ENCODE results near the gene TXNRD2. TPM values are rescaled to one million over a fixed set of nuclear protein-coding genes. Genes with fewer than 3 reads are reported as not detected.

Gene TXNRD2
- total RNA-seq, 1 donor from 2014 or later = 5.8 TPM

DNA sequence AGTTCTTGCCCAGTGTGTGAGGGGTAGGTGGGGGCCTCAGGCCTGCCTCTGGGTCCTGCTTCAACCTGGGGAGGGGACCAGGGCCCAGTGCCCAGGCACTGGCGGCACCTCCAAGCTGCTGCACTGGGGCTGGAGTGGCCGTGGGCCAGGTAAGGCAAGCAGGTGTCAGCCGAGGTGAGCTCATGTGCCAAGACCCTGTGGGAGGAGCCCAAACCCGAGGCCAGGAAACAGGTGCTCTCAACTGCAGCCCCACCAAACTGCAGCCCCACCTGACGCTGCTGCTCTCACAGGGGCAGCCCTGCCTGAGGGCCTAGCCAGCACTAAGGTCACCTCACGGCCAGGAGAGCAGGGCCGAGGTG is 68.9 kb downstream of the TXNRD2 start:
- H3K4me3 ChIP-seq (ENCODE audit: low read depth, low read length) = no peak overlapping the region
- TF ChIP-seq, protein P1, sequence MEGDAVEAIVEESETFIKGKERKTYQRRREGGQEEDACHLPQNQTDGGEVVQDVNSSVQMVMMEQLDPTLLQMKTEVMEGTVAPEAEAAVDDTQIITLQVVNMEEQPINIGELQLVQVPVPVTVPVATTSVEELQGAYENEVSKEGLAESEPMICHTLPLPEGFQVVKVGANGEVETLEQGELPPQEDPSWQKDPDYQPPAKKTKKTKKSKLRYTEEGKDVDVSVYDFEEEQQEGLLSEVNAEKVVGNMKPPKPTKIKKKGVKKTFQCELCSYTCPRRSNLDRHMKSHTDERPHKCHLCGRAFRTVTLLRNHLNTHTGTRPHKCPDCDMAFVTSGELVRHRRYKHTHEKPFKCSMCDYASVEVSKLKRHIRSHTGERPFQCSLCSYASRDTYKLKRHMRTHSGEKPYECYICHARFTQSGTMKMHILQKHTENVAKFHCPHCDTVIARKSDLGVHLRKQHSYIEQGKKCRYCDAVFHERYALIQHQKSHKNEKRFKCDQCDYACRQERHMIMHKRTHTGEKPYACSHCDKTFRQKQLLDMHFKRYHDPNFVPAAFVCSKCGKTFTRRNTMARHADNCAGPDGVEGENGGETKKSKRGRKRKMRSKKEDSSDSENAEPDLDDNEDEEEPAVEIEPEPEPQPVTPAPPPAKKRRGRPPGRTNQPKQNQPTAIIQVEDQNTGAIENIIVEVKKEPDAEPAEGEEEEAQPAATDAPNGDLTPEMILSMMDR (conservative IDR thresholded peaks at IDR 0.05; ENCODE audit: low read depth, low read length) = no peak
- DNase-seq (ENCODE audit: low read depth) = no peak

DNA sequence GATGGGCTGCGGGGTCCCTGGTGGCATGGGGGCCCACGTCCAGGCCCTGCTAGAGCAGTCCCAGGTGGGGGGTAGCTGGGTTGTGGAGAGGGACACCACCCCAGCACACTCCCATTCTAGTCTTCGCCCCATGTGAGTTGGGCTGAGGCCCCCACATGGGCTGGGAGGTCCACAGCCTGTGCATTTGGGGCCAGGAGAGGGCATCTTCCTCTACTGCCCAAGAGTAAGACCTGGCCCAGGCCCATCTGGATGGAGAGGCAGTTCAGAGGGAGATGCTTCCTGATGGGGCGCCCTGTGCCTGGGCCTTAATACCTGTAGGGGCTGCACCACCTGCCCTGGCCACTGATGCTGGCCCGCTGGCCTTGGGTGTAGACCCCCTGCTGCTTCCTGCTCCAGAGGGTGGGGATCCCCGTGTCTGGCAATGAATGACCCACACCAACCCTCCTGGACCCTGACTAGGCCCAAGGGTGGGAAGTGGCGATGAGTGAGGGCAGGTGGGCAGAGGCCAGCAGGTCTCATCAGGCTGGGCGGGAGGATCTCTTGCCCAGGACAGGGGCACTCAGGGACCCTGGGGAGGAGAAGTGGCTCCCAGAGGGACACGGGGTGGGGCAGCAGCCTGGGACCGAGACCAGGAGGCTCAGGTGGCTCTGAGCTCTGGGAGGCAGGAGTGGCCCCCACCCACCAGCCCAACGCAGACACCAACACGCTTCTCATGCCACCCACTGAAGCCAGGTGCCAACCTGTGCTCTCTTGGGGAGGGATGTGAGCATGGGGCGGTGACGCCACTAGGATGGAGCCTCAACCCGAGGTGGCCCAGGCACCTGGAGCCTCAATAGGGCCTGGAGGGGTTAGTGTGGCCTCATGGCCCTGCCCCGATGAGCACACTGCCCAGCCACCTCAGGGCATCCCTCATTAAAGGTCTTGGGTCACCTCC is 69.5 kb downstream of the TXNRD2 start:
- DNase-seq (ENCODE audit: low read depth) = no peak
- H3K4me3 ChIP-seq (ENCODE audit: low read depth, low read length) = no peak overlapping the region
- TF ChIP-seq, protein P1 (conservative IDR thresholded peaks at IDR 0.05; ENCODE audit: low read depth, low read length) = no peak

DNA sequence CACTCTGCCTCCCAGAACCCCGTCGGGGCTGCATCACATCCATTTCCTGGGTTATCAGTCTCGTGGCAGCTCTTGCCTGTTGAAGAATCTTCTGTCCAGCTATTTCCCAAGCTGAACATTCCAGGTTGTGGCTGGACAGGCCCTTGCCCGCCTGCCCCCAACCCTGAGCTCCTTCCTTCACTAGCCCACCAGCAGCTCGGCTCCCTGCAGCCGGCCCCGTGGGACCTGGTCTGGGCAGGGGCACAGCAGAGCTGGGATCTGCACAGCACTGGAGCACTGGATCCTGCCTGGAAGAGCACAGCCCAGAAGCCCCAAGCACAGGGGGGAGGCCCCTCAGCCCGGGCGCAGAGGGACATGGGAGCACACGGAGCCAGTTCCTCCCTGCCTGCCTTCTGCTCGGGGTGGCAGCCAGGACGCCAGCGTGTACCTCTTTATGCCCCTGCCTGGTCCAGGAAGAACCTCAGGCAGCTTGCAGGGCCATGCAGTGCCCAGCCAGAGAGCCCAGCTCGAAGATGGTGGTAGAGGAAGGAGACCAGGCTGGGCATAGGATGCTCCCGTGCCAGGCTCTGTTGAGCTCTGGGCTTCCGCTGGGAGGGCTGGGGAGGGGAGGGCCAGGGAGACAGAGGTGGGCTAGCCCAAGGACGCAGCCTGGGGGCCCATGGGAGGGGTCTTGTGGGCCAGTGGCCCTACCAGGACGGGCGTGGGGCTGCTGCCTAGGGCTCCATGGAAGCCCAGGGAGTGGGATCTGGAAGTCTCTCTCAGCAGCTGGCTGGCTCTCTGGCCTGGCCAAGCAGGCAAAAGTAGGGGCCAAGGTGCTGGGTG is 70.4 kb downstream of the TXNRD2 start:
- H3K4me3 ChIP-seq (ENCODE audit: low read depth, low read length) = no peak overlapping the region
- TF ChIP-seq, protein P1 (conservative IDR thresholded peaks at IDR 0.05; ENCODE audit: low read depth, low read length) = no peak
- no peak for DNase-seq (ENCODE audit: low read depth)

DNA sequence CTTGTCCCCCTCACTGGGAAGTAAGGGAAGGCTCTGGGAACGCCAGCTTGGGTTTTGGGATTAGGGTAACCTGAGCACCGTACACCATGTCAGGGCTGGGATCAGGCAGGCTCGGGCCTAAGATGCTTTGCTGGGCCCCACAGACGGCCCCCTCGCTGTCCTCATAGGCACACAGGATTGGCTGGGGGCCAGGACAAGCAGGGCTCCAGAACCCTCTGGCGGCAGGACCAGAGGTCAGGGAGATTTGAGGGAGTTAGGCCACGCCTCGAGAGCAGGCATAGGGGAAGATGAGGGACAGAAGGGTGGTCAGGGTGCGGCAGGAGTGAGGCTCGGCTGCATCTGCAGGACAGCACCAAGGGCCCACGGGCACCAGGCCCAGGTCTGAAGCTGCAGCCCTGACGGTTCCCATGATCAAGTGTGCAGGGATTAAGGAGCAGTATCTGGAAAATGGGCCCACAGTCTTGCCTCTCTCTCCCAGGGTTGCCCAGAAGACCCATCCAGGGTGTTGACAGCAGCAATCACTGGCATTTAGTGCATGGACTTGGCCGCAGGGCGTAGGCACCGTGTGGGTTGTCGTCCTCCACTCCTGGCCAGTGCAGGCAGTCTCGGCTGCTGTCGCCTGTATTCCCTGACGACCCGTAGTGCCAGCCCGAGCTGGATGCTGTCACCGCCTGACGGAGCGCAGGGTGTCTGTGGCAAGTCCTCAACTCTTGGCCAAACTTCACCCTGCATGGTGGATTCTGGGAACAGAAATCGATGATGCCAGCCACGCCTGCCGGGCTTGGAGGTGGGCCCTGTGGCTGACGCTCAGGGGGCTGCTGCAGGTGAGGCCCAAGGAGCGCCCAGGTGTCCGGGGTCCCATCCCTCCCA is 71.2 kb downstream of the TXNRD2 start:
- H3K4me3 ChIP-seq (ENCODE audit: low read depth, low read length) = no peak overlapping the region
- TF ChIP-seq, protein P1 (conservative IDR thresholded peaks at IDR 0.05; ENCODE audit: low read depth, low read length) = no peak
- no peak for DNase-seq (ENCODE audit: low read depth)

DNA sequence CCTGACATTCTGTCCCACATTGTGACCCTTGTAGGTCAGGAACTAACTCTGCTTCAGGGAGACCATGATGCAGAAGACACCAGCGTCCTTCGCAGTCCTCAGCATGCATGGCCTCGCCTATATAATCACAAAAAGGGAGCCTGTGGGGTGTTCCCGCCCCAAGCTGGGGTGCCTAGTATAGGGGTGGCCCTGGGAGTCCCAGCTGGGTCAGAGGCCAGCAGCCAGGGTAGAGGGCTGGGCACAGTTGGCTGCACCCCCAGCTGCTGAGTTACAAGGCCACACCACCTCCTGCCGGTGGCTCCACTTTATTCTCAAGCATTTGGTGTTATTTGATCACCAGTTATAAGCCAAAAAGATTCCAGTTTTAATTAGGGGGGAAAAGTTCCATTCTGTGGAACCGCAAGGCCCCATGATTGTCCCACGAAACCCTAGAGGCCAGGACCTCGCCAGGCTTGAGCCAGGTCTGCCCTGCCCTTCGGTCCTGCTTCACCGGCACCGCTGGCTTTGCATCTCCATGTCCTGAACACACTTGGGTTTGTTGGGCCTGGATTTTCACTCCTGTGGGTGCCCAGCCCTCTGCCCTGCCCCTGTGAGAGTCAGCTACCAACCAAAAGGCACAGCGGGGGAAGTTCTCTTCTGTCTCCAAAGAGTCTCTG is 72.0 kb downstream of the TXNRD2 start:
- no peak overlapping the region for H3K4me3 ChIP-seq (ENCODE audit: low read depth, low read length)
- no peak for DNase-seq (ENCODE audit: low read depth)
- TF ChIP-seq, protein P1 (conservative IDR thresholded peaks at IDR 0.05; ENCODE audit: low read depth, low read length) = no peak
